Activated CD8-positive, alpha-beta memory T cell treated with anti-CD3 and anti-CD28 coated beads, Interleukin-2, amount 50 U/mL, for 4 hours (primary cell): ENCODE results near the gene CEP131.

Experiments
- DNase-seq: peaks from one replicate; pipeline ENCODE4 v3.0.0-alpha.2; 2020

The CEP131 gene

DNA sequence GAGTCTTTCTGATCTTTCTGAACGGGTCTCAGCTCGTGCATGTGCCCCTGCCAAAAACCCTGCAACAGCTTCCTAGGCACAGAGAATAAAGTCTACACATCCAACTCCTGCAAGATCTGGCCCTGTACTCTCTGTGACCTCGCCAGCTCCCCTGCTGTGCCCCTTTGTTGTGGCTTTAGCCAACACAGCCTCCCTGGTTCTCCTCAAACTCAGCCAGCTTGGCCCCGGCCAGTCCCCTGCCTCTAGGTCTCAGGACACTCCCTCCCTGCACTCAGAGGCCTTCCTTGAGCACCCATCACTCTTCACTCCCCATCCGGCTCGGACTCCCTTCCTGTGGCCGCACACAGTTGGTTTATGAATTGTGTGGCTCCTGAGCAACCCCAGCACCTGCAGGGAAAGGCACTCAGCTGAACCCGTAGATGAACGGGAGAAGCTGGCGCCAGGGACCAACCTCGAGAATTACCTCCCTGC, 1.4 kb downstream of the CEP131 start:
- DNase-seq: no peak

DNA sequence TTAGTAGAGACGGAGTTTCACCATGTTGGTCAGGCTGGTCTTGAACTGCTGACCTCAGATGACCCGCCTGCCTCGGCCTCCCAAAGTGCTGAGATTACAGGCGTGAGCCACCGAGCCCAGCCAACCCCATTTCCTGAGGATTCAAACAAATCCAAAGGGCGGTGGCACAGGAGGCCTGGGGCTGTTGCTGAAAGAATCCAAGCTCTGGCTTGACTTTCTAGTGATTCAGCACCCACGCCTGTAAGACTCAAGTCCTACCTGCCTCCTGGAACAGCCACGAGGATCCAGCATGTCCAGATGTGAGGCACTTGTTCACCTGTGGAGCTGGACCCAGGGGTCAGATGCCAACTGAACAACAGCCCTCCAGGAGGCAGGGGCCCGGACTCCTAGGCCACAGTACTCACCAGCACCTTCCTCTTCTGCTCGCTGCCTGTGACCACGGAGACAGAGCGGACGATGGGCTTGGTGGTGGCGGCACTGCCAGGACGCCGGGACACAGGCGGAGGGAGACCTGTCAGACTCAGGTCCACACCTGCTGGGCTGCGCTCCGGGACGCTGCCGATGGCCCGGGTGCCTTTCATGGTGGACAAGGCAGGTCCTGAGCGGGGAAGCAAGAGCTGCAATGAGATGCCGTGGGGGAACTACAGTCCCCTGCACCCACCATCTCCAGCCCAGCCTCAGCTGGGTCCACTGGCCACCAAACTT, 3.1 kb downstream of the CEP131 start:
- DNase-seq: no peak

DNA sequence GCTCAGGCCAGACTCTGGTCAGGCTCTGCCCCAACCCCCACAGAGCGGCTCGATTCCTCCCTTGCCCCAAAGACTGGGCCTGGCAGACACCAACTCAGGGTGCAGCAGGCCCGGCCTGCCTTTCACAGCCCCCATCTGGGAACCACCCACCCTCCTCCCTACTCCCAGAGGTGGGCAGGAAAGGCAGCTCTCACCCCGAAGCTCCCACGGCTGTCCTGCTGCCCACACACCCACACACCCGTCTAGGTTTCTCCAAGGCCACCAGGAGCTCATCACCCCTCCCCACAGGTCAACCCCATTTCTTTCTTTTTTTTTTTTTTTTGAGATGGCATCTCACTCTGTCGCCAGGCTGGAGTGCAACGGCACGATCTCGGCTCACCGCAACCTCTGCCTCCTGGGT, 3.8 kb downstream of the CEP131 start:
- DNase-seq: no peak

DNA sequence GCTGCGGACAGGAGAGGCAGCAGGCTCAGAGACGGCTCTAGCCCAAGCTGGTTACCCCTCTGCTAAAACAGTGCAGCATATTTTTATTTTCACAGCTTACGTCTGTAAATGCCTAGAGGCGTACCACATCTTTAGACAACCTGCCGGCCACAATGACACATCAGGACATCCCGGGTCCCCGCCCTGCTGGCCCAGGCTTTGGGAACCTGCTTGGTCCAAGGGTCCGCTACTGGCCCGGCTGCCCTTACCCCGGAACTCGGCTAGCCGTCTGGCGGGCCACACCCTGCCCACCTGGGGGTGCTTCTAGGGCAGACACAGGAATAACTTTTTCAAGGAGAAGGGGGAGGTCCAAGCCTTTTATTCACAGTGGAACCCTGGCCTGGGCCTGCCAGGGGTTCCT, 4.3 kb downstream of the CEP131 start:
- DNase-seq: no peak

DNA sequence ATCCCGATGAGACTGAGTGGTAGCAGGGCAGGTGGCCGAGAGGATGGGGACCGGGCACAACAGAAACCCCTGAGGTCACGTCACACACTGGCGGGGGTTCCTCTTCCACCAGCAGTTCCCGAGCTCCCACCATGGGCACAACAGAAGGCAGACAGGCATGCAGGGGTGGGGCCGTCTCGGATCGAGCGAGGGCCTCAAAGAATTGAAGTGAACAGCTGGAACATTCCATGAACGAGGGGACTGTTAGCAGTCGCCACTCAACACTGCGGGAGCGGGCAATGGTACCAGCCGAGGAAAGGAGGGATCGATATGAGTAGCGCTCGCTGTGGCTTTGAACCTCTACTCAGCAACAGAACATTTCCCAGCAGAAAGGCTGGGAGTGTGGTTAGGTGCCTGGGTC, 5.3 kb downstream of the CEP131 start:
- no peak for DNase-seq

DNA sequence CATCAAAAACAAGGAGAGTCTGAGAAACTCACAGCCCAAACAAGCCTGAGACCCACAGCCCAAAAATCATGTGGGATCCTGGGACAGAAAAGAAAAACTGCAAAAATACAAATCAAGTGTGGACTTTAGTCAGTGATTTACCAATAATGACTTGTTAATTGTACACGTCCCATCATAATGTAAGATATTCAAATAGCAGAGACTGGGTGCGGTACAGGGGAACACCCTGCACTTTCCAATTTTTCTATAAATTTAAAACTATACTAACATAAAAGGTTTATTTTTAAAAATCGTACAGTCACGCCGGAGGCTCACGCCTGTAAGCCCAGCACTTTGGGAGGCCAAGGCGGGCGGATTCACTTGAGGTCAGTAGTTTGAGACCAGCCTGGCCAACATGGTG, 8.8 kb downstream of the CEP131 start:
- no peak for DNase-seq

DNA sequence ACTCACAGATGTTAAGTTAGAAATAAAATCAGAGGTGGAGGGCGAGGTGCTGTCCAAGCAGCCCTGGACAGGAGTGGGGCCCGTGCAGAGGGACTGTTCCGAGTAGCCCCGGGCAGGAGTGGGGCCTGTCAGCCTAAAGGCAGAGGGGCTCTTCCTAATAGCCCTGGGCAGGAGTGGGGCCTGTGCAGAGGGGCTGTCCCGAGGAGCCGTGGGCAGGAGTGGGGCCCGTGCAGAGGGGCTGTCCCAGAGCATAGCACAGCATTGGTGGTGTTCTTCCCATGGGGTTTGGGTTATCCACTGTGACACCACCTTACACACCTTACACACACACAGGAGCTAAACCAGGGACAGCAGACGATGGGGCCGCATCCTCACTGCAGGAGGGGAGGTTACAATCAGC, 10.4 kb downstream of the CEP131 start:
- DNase-seq: no peak

DNA sequence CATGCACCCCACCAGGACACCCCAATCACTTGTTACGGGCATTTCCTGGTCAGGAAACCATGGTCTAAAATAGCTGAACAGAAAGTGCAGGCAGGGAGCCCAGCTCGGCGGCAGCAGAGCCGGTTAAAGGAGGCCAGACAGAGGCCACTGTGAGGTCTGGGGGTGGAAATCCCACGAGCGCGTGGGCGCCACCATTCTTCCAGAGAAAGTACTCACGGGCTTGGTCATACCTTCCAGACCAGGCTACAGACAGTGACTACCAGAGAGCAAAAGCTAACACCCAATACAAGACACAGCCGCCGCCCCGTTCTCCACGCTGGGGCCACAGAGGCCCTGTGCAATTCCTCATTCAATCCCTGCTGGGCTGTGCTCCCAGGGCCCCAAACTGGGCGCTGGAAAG, 11.9 kb downstream of the CEP131 start:
- no peak for DNase-seq

DNA sequence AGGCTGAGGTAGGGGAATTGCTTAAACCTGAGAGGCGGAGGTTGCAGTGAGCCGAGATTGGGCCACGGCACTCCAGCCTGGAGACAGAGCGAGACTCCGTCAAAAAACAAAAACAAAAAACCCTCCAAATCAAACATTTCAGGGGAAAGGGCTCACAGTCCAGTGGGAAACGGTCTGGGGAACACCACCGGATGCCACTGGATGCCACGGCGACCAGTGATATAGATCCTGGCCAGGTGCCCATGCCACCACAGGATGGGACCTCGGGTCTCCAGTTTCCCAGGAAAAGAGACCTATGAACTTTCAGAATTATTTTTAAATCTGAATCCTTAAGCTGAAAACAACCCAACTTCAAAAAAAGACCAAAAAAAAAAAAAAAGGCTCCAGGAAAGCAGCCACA, 12.3 kb downstream of the CEP131 start:
- DNase-seq: no peak

DNA sequence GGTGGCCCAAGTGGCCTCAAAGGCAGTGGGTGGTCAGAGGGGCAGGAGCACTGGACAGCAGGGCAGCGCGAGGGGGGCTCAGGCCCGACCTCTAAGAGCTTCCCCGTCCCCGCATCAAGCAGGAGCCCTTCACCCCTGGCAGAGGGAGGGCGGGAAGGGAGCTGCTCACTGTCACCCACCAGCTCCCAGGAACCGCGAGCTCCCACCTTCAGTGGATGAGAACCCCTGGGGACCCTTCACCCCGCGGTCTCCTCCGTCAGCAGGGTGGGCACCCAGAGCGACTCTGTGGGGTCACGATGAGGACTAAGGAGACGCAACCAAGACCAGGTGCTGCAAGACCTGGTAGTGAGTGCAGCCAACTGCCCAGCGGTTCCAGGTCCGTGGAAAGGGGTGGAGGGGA, 13.6 kb downstream of the CEP131 start:
- no peak for DNase-seq

DNA sequence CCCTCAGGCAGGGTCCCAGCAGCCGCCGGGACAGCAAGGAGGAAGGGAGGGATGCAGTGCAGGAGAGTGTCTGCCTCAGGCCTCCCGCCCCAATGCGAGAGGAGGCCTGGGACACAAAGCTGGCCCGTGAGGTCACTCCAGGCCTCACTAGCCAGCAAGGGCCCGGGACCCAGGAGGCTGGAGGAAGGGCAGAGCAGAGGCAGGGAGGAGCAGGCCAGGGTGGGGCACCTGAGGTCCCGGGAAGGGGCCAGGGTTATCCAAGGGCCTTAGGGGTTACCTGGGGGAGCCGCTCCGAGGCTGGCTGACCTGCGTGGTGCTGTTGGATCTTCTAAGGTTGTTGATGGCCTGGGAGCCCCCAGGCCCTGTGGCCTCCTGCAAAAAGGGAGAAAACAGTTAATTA, 14.1 kb downstream of the CEP131 start:
- no peak for DNase-seq

DNA sequence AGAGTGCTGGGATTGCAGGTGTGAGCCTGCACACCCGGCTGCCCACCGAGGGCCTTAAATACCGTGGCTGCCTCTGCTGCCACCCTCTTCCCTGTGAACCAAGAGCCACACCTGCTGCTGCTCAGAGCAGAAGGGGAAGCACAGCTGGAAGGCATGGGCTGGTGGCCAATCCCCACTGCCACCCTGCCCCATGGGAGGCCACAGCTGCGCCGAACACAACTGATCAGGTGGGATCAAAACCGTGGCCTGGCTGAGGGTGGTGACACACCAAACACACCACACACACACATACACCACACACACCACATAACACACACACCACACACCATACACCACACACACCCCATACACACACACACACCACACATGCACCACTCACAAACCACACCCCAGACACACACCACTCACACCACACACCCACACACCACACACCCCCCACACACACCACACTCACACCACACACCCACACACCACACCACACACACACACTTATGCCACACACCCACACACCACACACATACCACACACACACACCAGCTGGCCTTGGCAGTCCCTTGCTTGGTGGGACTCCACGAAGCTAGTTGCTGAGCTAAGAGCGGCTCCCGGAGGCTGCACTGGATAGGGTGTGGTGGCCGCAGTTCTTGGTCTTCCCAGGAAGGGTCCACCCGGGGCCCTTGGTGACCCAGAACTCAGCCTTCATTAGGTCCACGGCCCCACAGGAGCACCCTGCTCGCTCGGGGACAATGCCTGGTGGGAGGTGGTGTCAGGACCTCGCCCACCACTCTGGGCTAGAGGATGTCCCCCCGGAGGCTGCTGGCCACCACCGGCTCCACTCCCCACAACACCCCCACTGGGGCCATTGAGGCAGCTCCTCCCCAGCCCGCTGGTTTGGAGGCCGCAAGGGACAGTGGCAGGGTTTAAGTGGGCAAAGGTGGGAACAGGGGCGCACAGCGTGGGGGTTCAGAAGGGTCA, 14.9 kb downstream of the CEP131 start:
- DNase-seq: no peak

DNA sequence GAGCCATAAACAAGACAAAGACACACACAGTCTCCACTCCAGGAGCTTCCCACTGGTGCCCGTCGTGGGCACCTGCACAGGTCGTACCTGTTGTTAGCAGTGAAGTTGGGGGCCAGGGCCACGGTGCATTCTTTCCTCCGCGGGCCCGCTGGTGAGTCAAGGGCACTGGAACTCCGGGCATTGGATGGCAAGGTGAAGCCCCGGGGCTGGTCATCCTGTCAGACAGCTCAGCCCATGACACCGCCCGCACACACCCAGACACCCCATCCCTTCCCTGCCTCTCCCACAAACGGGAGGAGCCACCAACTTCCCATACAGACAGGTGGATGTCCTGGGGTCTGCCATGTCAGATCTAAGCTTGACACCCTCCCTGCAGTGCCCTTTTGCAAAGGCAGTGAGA, 16.1 kb downstream of the CEP131 start:
- DNase-seq: no peak

DNA sequence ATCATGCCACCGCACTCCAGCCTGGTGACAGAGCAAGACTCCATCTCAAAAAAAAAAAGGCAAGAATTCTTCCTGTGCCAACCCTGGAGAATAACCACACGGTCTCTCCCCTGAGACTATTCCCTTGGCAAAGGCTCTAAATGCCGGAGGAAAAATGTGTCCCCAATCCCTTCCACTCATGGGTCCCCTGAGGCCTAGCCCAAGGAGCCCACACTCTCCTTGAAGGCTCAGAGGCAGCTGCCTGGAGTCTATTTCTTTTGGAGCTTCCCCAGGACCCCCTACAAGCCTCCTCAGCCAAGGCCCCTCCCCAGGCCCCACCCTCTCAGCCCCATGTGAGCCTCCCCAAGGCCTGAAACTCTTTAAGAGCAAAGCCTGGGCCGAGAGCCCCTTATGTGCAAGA, 16.6 kb downstream of the CEP131 start:
- no peak for DNase-seq

DNA sequence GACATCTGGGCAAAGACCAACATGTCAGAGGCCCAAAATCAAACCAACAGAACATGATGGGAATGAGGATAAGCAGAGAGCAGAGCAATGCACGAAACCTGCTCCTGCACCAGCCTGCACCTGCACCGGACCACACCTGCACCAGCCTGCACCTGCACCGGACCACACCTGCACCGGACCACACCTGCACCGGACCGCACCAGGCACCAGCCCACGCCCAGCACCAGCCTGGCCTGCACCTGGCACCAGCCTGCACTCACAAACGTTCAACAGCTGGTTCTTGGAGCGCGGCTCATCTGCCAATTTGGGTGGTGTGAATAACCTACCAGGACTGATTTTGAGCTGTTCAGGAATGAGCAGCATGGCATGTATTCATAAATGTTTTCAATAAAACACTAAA, 18.2 kb downstream of the CEP131 start:
- no peak for DNase-seq

DNA sequence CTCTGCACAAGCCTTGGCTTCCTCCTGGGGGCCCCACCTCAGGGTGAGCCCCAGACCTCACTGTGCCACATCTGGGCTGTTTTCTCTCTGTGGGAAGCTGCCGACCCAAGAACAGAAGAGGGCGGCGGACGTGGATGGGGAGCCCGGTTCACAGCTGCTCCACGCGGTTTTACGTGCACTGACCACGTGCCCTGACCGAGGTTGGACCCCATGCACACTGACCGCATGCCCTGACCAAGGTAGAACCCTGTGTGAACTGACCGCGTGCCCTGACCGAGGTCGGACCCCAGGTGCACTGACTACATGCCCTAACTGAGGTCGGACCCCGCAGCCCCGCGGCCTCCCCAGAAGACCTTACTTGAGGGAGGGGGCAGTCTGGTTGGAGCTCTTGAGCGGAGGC, 19.6 kb downstream of the CEP131 start:
- no peak for DNase-seq

DNA sequence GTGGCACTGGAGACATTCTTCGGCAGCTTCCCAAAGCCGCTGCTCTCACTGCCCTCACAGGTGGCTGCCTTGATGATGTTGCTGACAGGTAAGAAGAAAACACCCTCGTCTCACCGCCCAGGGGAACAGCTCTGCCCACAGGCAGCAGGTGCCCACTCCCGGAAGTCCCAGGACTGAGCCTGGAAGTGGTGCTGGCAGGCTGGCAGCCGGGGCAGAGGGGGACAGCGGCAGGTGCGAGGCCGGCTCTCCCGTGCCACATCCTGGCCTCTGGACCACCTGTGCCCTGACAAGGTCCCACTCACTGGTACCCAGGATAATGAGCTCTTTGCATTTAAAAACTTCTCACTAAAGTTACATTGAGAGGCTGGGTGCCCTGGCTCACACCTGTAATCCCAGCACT, 20.4 kb downstream of the CEP131 start:
- DNase-seq: no peak

DNA sequence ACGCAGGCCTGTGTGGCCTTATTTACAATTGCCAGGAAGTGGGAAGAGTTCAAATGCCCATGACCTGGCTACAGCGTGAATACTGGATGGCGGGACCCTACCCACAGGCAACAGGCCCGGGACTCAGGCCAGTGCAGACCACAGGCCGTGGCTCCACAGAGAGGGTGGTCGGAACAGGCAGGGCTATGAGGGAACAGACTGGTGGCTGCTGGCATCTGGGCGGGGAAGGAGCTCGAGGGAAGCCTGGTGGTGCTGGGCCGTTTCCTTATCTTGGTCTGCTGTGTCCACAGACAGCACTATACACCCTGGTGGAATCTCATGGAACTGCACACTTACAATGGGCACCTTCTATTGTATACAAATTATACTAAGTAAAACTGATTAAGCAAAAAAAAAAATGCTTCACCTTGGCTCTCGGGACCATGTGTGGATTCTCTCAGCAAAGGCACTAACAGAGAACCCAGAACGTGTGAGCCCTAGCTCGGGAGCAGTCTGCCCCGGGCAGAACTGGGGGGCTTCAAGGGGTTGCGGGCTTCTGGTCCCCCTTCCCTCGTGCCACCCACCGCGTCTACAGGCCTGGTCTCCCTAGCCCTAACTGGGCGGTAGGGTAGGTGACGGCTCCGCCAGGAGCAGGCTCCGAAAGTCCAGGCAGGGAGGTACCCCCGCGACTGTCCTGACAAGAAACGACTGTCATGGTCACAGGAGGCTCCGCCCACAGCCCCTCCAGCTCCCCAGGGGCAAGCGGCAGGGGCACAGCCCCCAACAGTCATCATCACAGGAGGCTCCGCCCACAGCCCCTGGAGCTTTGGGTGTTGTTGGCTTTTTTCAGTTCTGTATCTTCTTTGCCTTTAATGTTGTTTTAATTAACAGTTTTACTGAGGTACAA, 21.8 kb downstream of the CEP131 start:
- no peak for DNase-seq

DNA sequence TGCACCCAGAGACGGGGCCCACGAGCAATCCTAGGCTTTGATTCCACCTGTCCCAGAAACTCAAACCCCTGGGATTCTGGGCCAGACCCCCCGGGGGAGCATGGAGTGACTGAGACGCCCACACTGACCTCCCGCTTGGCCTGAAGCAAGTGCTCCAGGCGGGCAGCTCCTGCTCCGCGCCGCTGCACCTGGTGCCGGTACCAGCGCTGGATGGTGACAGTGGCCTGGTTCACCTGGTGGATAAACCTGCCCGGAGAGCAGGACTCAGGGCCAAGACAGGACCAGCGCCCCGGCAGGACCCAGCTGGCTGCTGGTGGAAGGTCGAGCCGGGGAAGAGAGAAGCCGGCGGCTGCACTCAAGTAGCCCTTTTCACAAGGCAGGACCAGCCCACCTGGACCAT, 22.6 kb downstream of the CEP131 start:
- DNase-seq: no peak

DNA sequence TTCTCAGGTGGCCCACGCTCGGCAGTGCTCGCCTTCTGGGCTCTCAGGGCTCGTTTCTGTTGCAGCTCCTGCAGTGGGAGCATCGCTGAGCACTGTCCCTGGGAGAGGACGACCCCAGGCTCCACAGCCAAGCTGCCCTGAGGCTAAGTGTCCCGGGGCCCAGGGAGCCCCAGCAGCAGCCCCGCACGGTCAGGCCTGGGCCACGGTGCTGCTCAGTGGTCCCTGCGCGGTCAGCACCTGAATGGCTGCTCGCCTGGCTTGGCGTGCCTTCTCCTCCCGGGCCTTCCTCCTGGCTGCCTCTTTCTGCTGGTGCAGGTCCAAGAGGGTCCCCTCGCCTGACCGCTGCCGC, 23.3 kb downstream of the CEP131 start:
- no peak for DNase-seq

DNA sequence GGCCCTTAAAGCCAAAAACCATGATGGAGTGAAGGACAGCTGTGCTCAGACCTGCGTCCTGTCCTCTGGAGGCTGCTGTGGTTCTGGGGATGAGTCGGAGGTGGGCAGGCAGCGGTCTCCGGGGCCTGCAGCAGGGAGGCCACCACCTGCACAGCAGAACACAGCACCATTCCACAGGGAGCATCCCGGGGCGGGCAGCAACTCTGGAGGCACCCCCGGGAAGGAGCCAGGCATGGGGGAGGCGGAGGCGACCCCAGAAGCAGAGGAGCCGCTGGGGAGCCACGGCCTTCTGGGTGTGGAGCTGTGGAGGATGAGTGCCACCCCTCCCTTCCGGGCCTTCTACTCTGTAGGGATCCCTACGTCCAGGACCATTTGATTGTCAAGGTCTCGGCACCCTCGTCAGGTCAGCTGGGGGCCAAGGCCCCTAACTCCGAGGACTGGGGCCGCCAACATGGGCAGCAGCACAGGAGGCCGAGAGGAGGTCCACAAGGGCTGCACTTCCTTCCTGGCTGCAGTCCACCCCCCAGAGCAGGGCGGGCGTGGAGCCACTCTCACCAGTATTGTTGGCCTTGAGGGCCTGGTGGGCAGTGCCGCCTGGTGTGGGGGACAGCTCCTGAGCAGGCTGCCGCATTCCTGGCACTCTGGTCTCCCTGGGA, 23.8 kb downstream of the CEP131 start:
- no peak for DNase-seq

DNA sequence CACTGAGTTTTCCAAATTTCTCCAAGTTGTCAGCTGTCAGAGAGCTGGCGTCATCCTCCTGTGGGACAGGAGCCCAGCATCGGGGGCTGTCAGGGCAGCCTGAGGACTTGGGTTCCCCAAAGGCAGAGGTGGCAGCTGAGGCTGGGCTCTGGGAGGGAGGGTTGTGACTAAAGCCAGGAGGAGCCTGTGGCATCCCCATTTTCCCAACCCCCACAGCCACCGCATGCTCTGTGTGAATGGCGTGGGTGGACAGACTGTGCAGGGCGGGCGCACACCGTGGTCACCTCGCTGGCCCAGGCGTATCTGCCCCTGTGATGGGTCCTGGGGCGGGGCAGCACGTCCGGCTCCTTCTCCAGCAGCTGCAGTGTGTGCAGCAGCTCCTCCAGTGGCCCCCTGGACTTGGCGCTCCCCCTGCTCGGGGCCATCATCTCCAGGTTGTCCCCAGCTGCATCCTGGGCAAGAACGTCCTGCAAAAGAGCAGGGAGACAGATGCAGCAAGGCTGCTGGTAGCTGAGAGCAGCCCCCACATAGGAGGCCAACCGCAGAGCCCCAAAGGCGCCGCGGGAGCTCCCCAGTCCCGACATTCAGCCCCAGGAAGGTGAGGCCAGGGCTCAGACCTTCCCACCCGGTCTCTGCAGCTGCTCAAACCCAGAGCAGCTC, 24.8 kb downstream of the CEP131 start:
- DNase-seq: no peak
